Ishikawa (cell line): ENCODE measurements around the gene MYBPH.

ENCODE experiments used
- CEBPB ChIP-seq: IDR thresholded peaks from 2 replicates; pipeline ENCODE4 v1.6.1; 2012
- CREB1 ChIP-seq: IDR thresholded peaks from 2 replicates; pipeline ENCODE4 v1.6.1; 2012; ENCODE audit warnings: low read depth
- EP300 ChIP-seq: IDR thresholded peaks from 2 replicates; pipeline ENCODE4 v1.6.1; 2012; ENCODE audit warnings: borderline replicate concordance
- FOXM1 ChIP-seq: IDR thresholded peaks from 2 replicates; pipeline ENCODE4 v1.6.1; 2012; ENCODE audit warnings: low read depth, borderline replicate concordance
- RAD21 ChIP-seq: IDR thresholded peaks from 2 replicates; pipeline ENCODE4 v1.6.1; 2012; ENCODE audit warnings: low read depth
- REST ChIP-seq: IDR thresholded peaks from 2 replicates; pipeline ENCODE4 v1.6.1; 2012; ENCODE audit warnings: low read depth, mild to moderate bottlenecking
- TAF1 ChIP-seq: IDR thresholded peaks from 2 replicates; pipeline ENCODE4 v1.6.1; 2012; ENCODE audit warnings: low read depth, mild to moderate bottlenecking
- TCF12 ChIP-seq: IDR thresholded peaks from 2 replicates; pipeline ENCODE4 v1.6.1; 2012; ENCODE audit warnings: low read depth
- TEAD4 ChIP-seq: IDR thresholded peaks from 2 replicates; pipeline ENCODE4 v1.6.1; 2012
- USF1 ChIP-seq: IDR thresholded peaks from 2 replicates; pipeline ENCODE4 v1.6.1; 2012

GRCh38 chr1:203151362-203152157, 24.1 kb downstream of the MYBPH start:
- TF ChIP-seq CREB1 (no peak; the same call in 1 of the 2 replicates), CEBPB (no peak), EP300 (no peak; the same call in 1 of the 2 replicates), RAD21 (no peak), TEAD4 (peak; percentile 82), TCF12 (no peak), USF1 (no peak), REST (no peak), TAF1 (peak; percentile 44; the same call in 1 of the 2 replicates), FOXM1 (no peak)
